Stimulated activated CD8-positive, alpha-beta memory T cell treated with anti-CD3 and anti-CD28 coated beads, Interleukin-4, amount 100 ng/mL, for 24 hours (primary cell): ENCODE measurements around the gene HSPBP1.
A peak's percentile ranks its signal among the peaks of the same experiment; 100 is the strongest.
"Not testable (repeated sequence)": the region's sequence is repeated elsewhere in the genome, so short reads cannot be mapped to it uniquely, and the experiment has no call there.

Experiments
- DNase-seq: peaks from one replicate; pipeline ENCODE4 v3.0.0-alpha.2; 2020; ENCODE audit warnings: low read depth

HSPBP1 gene, protein sequence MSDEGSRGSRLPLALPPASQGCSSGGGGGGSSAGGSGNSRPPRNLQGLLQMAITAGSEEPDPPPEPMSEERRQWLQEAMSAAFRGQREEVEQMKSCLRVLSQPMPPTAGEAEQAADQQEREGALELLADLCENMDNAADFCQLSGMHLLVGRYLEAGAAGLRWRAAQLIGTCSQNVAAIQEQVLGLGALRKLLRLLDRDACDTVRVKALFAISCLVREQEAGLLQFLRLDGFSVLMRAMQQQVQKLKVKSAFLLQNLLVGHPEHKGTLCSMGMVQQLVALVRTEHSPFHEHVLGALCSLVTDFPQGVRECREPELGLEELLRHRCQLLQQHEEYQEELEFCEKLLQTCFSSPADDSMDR

DNA sequence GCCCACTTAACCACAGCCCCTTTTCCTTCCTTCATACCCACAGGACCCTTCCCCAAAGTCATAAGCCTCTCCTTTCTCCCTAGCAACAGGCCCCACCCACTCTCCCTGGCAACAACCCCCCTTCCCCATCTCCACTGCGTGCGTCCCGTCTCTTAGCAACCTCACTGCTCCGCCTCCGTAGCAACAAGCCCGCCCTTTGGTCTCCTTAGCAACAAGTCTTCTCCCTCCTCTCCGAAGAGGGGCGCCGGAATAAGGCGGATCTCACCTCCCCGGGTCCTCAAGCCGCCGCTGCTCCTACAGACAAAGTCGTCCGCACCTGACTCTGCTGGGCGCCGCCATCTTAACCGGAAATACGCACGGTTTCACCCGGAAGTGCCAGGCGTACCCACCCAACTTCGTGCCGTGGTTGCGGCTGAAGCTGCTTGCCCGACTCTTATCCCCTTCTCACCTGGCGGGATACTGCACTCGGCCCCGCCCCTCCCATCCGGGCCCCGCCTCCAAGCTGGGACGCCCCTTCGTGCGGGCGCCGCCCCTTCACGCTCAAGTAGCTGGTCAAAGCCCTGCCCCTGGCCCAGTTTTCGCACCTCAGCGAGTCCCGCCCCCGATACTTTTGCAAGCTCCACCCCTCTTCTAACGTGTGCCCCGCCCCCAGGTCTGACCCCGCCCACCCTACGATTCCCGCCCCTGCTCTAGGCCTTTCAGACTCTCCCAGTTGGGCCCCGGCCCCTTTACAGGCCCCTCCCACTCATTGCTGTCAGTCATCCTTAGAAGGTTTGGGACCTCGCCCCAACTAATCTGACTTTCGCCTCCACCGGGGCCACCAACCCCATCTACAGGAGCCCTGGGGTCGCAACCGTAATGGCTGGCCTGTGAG is at the start of gene HSPBP1:
Gene HSPBP1 (minus strand): TSS at position 341 of the 874 bp plus-strand sequence. CDS start 502 bp downstream, outside the sequence.
- DNase-seq: peak; percentile 91

DNA sequence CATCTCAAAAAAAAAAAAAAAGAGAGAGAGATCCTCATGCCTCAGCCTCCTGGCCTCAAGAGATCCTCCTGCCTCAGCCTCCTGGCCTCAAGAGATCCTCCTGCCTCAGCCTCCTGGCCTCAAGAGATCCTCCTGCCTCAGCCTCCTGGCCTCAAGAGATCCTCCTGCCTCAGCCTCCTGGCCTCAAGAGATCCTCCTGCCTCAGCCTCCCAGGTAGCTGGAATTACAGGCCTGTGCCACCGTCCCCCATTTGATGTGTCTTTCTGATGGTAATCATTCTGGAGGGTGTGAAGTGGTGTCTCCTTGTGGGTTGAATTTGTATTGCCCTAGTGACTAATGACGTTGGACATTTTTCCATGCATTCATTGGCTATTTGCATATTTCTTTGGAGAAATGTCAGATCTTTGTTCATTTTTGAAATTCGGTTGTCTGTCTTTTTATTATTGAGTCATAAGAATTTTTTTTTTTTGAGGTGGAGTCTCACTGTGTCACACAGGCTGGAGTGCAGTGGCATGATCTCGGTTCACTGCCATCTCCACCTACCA is 48.9 kb upstream of the HSPBP1 start:
- not testable (repeated sequence) for DNase-seq

DNA sequence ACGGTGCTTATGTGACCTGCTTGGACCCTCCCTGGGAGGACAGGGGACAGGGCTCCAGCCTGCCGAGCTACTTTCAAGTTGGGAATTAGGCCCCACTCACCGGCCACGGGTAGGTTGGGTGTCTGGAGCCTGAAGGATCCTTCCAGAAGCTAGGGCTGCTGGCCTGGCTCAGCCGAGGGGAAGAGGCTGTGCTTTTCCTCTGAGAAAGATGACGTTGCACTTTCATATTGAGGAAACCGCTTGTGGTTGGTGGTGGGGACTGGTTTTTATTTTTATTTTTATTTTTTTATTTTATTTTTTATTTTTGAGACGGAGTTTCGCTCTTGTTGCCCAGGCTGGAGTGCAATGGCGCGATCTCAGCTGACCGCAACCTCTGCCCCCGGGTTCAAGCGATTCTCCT is 45.3 kb upstream of the HSPBP1 start, which contains the start of gene TMEM150B:
Gene TMEM150B (minus strand): TSS at position 170 of the 400 bp plus-strand sequence. CDS start 4,305 bp downstream, outside the sequence.
- DNase-seq: no peak

DNA sequence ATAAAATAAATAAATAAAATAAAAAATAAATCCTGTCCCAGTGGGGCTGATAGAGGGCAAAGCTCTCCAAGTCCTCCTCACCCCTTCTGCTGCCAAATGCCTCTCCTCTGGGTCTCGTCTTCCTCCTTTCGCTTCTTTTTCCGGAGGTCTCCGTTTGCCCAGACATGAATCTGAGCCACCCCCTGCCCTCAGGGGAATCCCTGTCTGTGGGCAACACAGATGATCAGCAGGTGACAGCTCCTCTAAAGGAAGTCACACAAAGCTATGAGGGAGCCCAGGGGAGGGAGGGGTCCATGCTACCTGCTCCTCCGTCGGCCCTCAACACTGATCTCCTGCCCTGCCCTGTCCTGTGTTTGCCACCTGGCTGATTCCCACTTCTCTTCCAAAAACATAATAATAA is 44.8 kb upstream of the HSPBP1 start:
- no peak for DNase-seq

DNA sequence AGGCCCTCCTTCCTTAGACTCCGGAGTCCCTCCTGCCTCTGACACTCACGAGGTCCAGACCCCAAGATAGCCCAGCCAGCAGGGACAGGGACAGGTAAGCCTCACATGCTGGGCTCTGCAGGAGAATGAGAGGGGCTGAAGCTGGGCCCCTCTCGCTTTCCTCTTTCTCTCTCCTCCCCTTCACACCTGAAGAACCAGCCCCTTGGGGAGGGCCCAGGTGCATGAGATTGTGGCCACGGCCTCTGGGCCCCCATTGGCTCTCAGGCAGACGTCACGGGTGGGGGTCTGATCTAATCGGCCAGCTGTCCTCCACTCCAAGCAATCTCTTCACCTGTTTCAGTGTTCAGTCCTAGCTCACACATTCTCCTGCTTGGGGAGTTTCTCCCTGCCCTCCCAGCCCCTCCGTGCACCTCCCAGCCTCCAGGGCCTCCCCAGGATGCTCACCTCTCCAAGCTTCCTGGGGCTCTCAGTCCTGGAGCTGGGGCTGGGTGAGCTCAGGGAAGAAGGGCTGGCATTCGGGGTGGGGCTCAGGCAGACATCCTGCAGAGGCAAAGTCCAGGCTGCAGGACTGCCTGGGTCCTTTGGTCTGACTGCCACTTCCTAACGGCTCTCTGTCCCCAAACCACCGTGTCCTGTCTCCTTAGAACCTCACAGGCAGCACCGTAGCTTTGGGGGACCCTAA is 42.4 kb upstream of the HSPBP1 start:
- DNase-seq: no peak

DNA sequence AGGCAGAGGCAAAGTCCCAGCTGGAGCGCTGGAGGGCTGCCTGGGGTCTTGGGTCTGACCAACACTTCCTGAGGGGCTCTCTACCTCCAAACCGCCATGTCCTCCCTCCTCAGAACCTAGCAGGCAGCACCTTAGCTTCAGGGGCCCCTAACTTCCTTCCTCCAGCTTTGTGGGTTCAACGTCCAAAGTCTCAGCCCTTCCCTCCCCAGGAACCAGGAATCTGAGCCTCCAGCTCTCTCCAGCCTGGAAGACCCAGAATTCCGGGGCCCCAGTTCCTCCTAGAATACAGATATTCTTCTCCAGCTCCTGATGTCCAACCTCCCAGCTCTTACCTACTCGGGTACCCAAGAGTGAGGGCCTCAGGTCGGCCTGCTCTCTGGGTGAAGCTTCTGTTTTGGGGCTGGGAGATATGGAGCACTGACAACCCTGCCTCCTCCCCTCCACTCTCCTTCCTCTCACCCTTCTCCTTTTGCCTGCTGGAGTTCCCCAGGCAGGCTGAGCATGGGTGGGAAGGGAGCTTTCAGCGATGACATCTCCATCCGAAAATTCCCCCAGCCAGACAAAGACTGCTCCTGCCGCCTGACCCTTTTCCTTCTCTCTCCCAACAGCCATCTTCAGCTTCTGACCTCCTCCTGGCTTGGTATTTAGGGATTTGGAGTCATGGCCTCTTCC is 41.7 kb upstream of the HSPBP1 start:
- DNase-seq: no peak

DNA sequence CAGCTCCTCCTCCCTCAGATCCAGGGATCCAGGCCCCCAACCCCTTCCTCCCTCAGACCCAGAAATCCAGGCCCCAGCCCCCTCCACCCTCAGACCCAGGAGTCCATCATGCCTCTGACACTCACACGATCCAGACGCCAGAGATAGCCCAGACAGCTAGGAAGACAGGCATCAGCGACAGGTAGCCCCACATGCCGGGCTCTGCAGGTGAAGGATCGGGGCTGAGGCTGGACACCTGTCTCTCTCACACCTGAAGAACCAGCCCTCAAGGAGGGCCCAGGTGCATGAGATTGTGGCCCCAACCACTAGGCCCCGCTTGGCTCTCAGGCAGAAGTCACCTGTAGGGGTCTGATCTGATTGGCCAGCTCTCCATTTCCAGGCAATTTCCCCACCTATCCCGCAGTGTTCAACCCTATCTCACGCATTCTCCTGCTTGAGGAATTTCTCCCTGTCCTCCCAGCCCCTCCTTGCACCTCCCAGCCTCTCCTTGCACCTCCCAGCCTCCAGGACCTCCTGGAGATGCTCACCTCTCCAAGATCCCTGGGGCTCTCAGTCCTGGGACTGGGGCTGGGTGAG is 41.0 kb upstream of the HSPBP1 start:
- no peak for DNase-seq

DNA sequence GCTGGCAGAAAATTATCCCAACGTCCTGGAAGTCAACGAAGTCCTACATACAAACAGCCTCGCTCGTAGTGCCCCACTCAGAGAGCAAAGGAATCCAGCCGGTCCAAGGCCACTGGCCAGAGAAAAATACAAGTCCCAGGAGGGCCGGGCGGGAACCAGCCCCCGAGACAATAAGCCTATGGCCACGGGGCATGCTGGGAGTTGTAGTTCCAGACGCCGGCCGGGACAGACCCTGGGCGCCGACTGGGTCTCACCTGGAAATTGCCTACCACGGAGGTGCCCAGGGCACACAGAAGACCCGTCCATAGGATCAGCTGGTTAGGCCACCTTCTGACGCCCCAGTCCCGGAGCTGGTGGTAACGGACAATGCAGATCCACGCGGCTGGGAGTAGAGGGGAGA is 39.9 kb upstream of the HSPBP1 start:
- DNase-seq: no peak

DNA sequence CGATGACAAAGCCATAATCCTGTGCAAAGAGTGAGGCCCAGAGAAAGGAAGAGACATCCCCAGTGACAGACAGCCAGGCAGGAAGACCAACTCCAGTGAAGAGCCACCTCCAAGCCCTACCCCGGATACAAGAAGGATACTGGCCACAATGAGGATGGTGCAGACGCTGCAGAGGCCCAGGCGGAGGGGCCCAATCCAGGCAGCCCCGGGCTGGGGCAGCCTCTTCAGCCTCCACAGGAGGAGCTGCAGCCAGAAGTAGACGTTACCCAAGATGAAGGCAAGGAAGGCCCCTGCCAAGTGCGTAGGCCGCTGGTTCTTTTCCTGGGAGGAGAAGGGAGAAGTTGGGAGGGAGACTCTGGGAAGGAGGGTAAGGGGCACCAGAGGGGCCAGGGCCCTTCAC is 36.7 kb upstream of the HSPBP1 start:
- no peak for DNase-seq

DNA sequence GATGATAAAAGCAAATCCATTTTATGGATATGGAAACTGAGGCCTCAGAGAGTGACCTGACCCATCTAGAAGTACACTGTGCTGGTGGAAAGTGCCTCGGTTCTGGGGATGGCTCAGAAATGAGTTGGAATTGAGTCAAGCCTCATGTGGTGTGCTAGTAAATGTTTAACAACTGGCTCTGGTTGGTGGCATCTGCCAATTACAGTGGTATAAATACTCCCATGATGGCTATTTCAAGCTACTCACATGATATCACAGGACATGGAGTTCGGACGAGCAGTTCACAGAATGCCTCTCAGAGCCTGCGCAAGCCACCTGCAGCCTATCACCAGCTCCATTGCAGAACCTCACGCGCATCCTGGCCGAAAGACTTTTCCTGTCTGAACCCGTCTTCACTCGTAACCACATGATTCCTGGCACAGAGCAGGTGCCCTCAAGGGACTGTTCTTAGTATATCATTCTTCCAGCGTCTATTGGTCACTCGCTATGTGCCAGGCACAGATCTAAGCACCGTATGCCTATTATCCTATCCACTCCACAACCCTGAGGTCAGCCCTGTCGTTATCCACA is 36.1 kb upstream of the HSPBP1 start:
- DNase-seq: no peak

DNA sequence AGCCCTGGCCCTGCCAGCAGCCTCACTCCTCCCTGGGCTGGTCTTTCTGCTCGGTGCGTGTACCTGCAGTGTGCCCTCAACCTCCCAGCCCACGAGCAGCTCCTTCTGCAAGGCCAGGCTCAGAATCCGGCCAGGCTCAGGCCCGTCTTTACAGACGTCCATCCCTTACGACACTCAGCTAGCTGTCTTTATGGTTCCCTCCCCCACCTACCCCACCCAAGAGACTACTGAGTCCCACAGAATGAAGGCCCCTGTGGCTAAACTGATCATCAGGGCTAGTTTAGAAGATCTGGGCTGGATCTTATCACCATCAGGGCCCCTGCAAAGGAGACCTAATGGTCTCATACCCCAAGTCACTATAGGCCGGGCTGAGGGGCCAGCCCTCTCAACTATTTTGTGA is 34.5 kb upstream of the HSPBP1 start:
- no peak for DNase-seq

DNA sequence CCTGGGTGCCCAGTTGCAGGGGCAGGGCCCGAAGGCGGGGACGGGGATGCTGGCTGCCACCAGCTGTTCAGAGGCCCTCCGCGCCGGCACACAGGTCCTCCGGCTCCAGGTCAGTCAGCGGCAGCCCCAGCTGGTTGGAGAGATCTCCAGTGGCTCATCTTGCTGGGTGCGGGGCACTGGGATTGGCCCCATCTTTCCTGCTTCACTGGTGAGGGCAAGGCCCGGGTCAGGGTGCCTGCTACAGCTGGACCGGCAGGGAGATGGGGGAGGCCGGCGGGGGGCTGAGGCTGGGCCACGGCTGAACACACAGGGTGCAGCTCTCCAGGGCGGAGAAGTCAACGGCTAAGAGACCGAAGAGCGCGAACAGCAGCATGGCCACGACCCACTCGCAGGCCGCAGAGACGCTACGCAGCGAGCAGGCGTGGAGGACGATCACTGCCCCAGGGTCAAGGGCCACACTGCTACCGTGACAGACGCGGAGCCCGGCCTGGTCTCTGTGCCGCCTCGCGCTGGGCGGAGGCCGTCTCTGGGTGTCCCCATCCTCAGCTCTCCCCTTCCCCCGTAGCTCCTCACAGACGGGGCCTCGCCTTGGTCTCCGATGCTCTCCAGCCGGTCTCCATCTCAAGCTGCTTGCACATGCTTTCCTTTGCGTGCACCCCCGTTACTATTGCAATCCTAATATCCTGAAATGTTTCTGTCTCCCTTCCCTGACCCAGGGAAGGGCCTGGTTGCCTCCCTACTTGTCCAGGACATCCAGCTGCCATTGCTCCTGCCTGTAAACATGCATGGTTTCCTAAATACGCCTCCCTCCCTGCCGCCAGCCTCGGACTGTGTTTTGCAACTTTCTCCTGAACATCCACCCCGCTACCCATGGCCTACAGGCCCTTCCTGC is 33.0 kb upstream of the HSPBP1 start:
- no peak for DNase-seq

DNA sequence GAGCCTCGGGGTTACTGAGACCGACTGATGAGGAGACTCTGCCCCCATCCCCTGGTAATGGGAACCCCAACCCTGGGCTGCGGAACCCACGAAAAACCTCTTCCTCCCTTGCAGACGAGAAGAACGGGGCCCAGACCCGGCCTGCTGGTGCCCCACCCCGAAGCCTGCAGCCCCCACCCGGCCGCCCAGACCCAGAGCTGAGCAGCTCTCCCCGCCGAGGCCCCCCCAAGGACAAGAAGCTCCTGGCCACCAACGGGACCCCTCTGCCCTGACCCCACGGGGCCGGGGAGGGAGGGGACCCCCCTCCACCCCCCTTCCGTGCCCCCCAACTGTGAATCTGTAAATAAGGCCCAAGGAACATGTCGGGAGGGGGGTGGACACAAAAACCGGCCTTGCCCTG is 31.9 kb upstream of the HSPBP1 start:
- DNase-seq: no peak

DNA sequence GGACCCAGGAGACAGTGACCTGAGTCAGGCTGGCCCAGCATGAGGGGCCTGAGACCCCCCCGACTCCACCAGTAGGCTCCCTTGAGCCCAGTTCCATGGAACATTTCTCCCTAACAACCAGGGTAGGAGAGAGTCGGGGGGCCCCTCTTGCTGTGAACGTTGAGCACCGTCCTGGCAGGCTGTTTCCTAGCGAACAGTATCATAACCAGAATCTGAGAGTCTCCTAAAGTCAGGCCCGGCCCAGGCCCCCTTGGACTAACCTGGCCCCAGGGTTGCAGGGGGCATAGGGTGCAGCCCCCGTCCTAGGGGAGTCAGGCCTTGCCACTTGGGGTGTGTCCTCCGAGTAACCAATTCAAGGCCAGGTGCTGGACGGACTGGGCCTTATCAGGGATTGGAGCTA is 31.5 kb upstream of the HSPBP1 start:
- no peak for DNase-seq

DNA sequence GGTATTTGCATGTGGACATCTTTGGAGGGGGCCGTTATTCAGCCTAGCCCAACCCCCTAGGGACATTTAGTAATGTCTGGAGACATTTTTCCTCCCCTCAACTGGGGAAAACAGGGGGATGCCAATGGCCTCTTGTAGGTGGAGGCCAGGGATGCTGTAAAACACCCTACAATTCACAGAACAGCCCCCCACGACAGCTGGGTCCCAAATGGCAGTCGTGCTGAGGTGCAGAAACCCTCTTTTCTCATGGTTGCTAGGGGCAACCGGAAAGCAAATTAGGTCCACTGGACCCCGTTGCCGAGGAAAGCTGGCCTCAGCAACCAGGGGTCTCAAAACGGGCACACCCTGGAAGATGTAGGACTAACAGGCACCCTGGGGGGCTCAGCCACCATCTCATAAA is 30.6 kb upstream of the HSPBP1 start:
- no peak for DNase-seq

DNA sequence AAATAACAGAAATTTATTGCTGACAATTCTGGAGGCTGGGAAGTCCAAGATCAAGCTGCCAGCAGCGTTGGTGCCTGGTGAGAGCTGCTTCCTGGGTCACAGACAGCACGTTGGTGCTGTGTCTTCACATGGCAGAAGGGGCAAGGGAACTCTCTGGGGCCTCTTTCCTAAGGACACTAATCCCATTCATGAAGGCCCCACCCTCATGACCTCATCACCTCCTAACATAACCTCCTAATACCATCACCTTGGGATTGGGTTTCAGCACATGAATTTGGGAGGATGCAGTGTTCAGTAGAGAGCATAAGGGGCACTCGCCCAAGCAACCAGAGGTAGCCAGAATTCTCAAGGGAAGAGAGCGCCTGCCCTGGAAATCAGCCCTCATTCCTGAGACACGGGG is 29.5 kb upstream of the HSPBP1 start:
- DNase-seq: no peak

DNA sequence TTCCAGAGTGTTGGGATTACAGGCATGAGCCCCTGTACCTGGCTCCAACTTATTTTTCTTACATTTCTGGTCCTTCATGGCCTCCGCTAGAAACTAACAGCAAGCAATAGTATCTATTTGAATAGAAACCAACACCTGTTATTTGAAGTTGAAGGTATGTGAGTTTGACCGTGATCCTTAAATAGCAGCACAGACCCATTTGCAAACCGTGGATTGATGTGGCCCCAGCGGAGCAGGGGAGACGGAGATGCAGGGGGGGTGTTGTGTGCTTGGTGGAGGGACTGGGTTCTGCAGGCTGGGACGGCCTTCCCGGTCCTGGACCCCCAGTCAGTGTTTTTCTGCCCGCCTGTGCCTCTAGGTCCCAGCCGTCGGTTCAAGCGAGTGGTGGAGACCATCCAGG is 28.4 kb upstream of the HSPBP1 start:
- DNase-seq: no peak

DNA sequence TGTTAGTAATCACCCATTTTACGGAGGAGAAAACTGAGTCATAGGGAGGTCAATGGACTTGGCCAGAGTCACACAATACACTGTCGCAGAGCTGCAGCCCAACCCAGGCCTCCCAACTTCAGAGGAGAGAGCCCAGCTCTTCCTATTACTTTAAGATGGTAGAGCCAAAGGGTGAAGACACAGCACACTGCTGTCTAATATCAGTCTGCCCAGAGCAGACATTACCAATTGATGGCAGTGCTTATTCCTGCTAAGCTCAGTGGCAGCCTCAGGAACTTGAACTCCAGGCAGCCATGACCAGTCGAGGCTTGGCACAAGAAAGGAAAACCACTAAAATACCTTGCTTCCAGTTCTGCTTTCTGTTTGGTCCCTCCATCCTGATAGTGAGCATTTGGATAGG is 26.8 kb upstream of the HSPBP1 start:
- no peak for DNase-seq

DNA sequence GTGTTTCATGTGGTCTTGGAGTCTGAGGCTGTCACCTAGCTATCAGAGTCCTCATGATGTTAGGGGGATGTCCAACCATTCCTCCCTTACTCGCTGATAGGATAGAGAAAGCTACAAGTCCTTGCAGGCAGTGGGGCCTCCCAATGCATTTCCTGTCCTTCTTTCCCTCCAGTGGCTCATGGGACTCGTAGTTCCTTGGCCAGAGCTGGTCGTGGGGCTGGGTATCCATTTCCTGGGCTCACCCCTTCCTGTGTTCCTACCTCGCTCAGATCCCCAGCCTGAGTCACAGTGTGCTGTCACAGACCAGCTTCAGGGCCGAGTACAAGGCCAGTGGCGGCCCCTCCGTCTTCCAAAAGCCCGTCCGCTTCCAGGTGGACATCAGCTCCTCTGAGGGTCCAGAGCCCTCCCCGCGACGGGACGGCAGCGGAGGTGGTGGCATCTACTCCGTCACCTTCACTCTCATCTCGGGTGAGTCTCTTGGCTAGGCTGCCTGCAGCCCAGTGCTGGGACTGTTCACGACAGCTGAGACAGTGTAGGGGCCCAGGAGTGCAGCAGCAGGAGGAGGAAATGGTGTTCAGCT is 26.2 kb upstream of the HSPBP1 start:
- no peak for DNase-seq

DNA sequence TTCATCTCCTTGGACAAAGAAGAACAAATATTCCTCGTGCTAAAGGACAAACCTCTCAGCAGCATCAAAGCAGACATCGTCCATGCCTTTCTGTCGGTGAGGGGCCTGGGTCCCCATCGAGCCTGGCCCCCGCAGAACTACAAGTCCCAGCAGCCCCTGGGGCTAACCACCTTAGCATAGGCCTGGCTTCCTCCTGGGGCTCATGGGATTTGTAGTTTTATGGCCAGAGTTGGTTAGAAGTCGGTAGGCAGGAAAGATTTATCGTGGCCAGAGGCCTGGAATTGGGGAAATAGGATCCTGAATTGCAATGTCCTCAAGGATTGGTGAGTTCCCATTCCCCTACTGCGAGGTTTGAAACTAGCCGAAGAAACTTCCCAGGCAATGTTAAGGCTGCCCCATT is 25.6 kb upstream of the HSPBP1 start:
- DNase-seq: peak; percentile 26
